Renal cortical epithelial cell (primary cell): ENCODE measurements around the gene ATE1. TPM values are rescaled to one million over a fixed set of nuclear protein-coding genes. Genes with fewer than 3 reads are reported as not detected.
"Not testable (repeated sequence)": the region's sequence is repeated elsewhere in the genome, so short reads cannot be mapped to it uniquely, and the experiment has no call there.

ENCODE experiments used
- DNase-seq: peaks from one replicate; pipeline ENCODE4 v3.0.0-alpha.2; 2011; ENCODE audit warnings: low read depth
- total RNA-seq: library from RNA; depleted of rRNA; stranded (reverse); fragments of >200 nt; gene quantifications from 2 replicates; pipeline ENCODE4 v1.2.3, GENCODE V29; 2014

The ATE1 gene
- total RNA-seq, 1 donor from 2014 or later: 46.2 TPM

GRCh38 chr10:121739114-121739513 lies 188.7 kb downstream of the ATE1 start:
- DNase-seq: no peak

GRCh38 chr10:121736315-121737130 lies 191.3 kb downstream of the ATE1 start:
- no peak for DNase-seq

- no peak for DNase-seq
Measured at GRCh38 chr10:121735263-121735662, 192.6 kb downstream of the ATE1 start.

GRCh38 chr10:121734589-121735045 lies 193.2 kb downstream of the ATE1 start:
- DNase-seq: no peak

DNA sequence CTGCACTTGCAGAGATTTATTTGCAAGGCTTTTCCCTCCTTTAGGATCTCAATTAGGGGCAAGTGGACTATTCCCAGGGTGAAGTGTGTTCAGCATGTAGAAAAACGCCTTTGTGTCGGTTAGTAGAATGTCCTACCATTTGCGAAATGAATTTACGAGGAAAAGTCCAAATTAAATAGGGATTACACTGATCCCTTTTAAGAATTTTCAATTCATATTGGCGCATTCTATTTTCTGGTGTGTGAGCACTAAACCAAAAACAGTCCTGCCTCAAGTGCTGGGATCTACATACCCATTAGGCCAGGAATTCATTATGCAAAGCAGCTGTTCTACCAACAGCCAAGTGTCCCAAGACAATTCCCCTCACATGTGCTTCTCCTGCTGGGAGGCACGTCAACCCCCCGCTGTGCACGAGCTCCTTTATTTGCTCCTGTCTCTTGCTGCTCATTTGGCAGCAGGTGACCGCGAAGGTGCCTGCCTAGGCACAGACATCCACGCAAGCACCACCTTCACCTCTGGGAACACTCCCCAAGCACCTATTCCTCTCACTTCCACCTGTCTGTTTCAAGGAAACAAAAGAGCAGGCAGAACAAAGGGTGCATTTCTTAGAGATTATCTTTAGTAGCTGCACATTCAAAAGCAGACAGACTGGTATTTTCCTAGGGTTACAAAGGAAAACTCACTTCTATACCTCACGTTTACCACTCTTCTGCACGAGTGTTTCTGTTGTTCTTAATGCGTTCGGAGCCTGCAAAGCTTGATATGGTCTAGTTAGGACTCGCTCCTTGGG lies 195.0 kb downstream of the ATE1 start:
- DNase-seq: no peak

- no peak for DNase-seq
Measured at GRCh38 chr10:121732172-121732571, 195.7 kb downstream of the ATE1 start.

DNA sequence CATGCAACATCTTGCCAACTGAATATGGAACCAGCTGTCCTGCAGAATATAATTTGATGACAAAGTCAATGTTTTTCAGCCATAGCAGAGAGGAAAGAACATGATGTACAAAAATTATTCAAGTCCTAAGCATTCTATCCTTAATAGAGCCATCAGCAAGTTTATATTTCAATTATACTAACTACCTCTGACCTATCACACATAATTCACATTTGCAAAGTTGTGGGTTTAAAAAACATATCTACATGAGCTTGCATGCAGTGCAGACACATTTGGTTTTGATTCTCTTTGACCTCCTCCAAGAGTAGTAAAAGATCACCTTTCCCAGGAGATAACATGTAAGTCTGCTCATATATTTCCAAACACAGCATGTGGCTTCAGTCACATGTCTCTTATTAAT lies 203.5 kb downstream of the ATE1 start:
- DNase-seq: no peak

GRCh38 chr10:121722665-121723064 lies 205.2 kb downstream of the ATE1 start:
- DNase-seq: no peak

DNA sequence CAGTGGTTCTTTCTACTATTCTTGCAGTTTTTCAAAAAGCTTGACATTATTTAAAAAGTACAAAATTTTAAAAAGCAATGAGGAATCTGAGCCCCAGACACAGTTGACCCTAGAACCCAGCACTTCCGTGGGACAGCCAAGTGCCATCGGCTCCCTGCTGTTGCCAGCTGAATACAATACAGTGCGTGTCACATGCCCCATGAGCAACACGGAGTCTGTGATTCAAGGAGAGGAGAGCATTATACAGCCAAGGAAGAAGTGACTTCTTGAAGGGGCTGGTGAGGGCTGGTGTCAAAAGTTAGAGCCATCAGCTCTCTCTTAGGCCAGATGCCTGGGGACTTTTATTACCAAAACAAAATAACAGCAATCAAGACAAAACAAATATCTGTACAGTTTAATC lies 206.6 kb downstream of the ATE1 start:
- no peak for DNase-seq

GRCh38 chr10:121715969-121716368 lies 211.9 kb downstream of the ATE1 start:
- no peak for DNase-seq

GRCh38 chr10:121715076-121715475 lies 212.8 kb downstream of the ATE1 start:
- DNase-seq: no peak

DNA sequence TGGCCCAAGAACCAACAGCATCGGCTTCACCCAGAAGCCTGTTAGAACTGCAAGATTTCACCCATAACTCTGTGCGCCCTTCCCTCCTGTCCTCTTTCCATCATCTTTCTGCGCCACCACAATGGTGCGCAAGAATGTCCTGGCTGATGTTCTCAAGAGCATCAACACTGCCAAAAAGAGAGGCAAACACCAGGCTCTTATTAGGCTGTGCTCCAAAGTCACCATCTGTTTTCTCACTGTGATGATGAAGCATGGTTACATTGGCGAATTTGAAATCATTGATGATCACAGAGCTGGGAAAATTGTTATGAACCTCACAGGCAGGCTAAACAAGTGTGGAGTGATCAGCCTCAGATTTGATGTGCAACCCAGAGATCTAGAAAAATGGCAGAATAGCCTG lies 214.3 kb downstream of the ATE1 start:
- DNase-seq: no peak

GRCh38 chr10:121710971-121711370 lies 216.9 kb downstream of the ATE1 start:
- no peak for DNase-seq

GRCh38 chr10:121710207-121710606 lies 217.6 kb downstream of the ATE1 start:
- DNase-seq: no peak

DNA sequence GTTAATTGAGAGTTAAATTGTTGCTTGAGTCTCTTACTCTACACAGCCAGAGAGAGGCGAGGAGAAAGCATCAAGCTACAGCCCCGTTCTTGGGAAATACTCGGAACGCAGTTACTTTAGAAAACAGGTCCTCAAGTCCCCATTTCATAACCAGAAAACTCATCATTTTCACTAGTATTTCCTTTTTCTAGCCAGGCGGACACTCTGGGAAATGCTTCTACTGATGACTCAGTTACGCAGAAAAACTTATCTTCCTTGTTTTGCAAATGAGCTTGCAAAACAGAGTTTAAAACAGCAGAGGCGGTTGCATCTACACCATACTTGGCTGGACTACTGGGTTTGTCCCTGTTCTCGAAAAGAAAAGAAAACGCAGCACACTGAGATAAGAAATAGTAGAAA lies 218.2 kb downstream of the ATE1 start:
- no peak for DNase-seq

DNA sequence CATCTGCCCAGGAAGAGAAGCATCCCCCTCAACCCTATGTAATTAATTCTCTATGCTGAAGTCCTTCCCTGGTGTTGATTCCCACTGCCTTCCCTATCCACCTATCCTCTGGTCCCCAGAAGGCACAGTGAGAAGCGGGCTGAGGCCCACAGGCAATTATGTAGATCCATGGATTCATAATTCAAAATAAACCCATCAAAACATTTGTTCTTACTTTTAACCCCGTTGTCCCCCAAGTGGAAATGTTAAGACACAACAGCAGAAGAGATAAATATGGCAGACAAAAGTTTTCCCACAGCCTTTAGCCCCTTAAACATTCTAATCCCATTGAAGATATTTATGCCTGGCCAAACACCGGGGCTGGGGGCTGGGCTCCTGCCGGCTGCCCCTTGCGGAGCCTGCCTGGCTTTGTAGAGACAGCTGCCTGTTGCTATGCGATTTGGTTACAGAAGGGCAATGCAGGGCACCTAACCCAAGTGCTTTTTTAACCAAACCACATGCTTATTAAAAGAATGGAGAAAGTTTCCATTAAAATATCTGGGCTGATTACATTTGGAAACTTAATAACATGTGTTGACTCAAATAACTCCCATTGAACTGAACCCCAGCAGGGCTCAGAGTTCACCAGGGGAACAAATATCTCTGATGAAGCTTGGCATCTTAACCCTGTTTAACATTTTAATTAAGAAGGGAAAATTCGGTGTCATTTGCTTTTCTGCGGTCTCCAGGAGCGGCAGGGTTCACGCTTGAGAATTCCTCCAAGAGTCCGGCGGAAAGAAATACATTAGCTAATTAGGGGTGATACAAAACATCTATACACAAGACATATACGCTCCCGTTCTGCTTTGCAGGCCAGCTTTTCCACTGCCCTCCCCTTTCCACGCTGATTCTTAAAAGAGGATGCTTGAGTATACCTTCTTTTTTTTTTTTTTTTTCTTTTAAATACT lies 218.8 kb downstream of the ATE1 start:
- DNase-seq: no peak

DNA sequence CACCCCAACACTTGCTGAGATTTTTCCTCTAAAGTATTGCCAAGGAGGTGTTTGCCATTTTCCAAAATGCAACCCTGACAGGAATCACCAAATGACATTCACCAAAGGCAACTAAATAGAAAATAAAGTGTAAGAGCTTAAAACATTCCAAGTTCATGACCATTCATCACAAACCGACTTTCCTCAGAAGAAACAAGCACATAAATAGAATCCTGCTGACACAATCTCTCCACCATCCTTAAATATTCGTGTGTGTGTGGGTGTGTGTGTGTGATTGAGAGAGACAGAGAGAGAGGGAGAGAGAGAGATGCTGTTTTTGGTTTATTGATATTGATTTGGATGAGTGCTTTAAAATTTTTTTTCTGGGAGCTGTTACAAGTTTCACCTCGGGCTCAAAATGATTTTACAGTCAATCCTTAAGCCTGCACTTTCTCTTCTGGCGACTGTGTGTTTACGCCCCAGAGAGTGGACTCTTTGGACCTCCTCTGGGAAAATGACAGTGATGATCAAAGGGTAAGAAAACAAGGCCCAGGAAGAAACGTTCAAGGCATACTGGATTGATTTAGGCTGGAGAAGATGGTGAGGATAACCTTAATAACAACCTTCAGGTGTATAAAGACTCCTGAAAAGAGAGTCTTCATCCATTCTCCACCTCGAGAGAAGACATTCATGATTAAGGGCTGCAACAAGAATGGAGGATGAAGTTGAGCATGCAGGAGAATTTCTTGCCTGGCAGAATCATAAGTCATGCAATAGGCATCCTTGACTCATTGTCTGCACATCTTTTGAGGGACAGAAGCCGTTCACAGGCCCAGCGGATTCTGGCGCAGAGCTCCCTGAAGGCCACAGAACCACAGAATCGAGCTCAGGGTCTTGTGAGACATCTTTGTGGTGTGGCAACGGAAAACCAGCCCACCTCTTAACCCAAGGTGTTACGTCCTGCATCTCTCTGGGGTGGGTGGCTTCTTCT lies 225.2 kb downstream of the ATE1 start:
- peak; percentile 36 for DNase-seq

DNA sequence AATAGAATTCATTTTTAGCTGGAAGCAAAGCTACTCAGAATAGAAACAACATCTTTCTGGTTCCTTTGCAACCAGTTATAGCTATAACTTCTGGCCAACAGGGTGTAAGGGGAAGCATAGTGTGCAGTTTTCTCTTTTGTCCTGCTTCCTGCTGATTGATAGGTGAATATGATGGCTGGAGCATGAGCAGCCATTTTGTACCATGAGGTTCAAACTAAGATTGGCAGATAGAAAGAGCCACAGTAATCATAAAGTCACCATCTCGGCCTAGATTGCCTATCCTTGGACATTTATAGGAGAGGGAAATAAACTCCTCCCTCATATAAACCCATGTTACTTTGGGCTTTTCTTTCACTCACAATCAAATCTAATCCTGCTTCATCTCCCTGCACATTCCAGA lies 227.4 kb downstream of the ATE1 start:
- DNase-seq: no peak

DNA sequence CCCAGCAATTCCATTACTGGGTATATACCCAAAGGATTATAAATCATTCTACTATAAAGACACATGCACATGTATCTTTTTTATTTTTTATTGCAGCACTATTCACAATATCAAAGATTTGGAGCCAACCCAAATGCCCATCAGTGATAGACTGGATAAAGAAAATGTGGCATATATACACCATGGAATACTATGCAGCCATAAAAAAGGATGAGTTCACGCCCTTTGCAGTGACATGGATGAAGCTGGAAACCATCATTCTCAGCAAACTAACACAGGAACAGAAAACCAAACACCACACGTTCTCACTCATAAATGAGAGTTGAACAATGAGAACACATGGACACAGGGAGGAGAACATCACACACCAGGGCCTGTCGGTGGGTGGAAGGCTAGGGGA lies 228.1 kb downstream of the ATE1 start:
- DNase-seq: not testable (repeated sequence)

GRCh38 chr10:121698902-121699301 lies 228.9 kb downstream of the ATE1 start:
- DNase-seq: no peak

DNA sequence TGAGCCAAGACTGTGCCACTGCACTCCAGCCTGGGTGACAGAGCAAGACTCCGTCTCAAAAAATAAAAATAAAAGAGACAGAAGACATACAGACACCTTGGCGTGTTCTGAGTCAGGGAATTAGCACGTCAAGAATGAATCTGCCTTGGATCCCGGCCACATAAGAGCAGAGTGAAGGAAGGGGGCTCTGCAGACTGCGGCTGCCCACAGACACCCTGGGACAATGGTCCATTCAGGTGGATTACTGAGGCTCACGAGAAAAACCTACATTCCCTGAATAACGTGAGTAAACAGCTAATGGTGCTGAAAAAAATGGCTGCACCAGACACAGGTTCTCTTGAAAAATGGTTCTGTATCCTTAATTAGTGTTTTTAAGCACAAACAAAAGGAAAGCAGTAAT lies 229.5 kb downstream of the ATE1 start:
- DNase-seq: no peak
